ENCODE data around the gene TSPAN18.

Gene TSPAN18

DNA sequence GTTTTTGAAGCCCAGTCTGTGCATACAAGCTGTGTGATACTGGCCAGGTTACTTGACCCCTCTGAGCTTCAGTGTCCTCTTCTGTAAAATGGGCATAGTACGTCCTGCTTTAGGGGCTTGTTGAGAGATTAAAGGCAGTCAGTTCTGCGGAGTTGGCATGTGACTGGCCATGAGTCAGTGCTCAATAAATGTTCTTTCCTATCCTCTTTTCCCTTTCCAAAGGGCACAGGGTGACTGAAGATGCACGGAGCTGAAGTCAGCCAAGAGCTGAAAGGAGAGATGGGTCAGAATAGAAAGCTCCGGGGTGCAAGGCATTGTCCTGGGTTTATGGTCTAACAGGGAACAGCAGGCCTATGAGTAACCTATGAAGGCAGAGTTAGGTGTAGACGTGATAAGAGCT lies 175.0 kb downstream of the TSPAN18 start:
- H3K4me3 Mint-ChIP-seq, result no peak overlapping the region
- no peak overlapping the region for H3K27ac Mint-ChIP-seq
- DNase-seq (no peak), ATAC-seq (replicated peaks) (no peak)
- H3K4me1 Mint-ChIP-seq, result peaks cover 0 to 4% of the 10 kb centered on the region in 2 donors
- H3K9me3 Mint-ChIP-seq, result no peaks in the 10 kb centered on the region
- H3K36me3 Mint-ChIP-seq, result no peaks in the 10 kb centered on the region
- peaks cover 10 to 34% of the 10 kb centered on the region in 2 donors for H3K27me3 Mint-ChIP-seq

DNA sequence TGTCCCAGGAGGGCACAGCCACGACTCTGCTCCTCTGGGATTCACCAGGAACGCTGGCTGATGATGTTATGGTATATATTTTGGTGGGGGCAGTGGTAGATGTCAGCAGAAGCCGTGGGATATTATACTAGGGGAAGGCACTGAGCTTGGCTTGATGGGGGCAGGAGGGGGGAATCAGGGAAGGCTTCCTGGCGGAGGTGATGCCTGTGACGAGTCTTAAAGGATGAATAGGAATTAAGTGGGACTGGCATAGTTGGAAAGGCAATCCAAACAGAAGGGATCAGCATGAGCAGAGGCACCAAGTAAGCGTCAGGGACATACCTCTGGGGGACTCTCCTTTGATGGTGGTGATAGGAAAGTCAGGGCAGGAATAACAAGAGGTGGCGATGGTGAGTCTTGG lies 176.3 kb downstream of the TSPAN18 start:
- Mint-ChIP-seq H3K36me3 (no peaks in the 10 kb centered on the region), H3K4me3 (no peak overlapping the region), H3K27ac (no peak overlapping the region), H3K4me1 (peaks cover 0 to 4% of the 10 kb centered on the region in 2 donors), H3K27me3 (peaks cover 10 to 27% of the 10 kb centered on the region in 2 donors), H3K9me3 (no peaks in the 10 kb centered on the region)
- no peak for ATAC-seq (replicated peaks)
- DNase-seq, result no peak

DNA sequence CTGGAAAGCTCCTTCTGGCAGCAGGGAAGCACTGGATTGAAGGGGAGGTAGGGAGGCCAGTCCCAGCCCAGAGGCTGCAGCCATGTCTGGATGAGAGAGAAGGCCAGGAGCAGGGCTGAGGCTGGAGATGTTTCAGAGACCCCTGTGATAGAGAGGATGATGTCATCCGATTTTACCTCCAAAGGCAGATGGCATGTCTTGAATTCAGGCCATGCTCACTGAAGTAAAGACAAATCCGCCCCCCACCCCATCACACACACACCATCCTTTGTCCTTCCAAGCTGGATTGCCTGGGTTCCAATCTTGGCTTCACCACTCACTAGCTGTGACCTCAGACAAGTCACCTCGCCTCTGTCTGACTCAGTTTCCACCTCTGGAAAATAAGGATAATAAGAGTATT lies 176.8 kb downstream of the TSPAN18 start:
- H3K4me3 Mint-ChIP-seq, result no peak overlapping the region
- no peak overlapping the region for H3K27ac Mint-ChIP-seq

DNA sequence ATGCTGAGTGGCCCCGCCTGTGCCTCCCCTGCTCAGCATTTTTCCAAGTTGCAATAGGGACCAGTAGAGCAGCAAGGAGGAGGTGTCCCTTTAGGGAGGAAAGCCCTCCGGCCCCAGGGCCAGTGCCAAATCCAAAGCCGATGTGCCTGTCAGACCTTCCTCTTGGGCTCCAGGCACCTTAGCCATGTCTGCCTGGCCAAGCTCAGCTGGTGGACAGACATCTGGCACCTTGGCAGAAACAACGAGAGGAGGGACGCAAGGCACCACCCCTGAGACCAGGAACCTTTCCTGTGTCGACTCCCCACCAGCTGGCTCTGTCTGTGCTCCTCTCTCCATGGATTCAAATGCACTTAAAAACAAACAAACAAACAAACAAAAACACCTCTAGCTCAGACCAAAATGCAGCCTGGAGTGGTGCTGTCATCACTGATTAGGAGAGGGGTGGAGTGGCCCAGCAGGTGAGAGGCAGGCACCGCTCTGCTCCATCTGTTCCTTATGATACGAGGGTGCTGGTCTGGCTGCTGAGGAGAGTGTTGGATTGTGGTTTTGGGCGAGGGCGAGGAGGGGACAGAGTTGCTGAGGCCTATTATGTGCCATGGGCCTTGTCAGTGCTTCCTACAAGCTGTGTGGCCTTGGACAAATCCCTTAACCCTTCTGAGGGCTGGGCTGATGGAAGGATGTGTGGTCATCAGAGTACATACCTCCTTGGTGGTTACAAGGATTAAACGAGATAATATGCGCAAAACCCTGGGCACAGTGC lies 177.7 kb downstream of the TSPAN18 start:
- Mint-ChIP-seq H3K36me3 (no peaks in the 10 kb centered on the region), H3K4me1 (peaks cover 0 to 4% of the 10 kb centered on the region in 2 donors), H3K27me3 (peaks cover 10 to 35% of the 10 kb centered on the region in 2 donors), H3K9me3 (no peaks in the 10 kb centered on the region), H3K4me3 (no peak overlapping the region), H3K27ac (no peak overlapping the region)
- no peak for ATAC-seq (replicated peaks)
- no peak for DNase-seq

More for the DNA sequence above, 176.8 kb downstream of the TSPAN18 start:
- DNase-seq (no peak), ATAC-seq (replicated peaks) (no peak)
- H3K27me3 Mint-ChIP-seq, result peaks cover 10 to 30% of the 10 kb centered on the region in 2 donors
- H3K9me3 Mint-ChIP-seq, result no peaks in the 10 kb centered on the region
- peaks cover 0 to 4% of the 10 kb centered on the region in 2 donors for H3K4me1 Mint-ChIP-seq
- no peaks in the 10 kb centered on the region for H3K36me3 Mint-ChIP-seq

DNA sequence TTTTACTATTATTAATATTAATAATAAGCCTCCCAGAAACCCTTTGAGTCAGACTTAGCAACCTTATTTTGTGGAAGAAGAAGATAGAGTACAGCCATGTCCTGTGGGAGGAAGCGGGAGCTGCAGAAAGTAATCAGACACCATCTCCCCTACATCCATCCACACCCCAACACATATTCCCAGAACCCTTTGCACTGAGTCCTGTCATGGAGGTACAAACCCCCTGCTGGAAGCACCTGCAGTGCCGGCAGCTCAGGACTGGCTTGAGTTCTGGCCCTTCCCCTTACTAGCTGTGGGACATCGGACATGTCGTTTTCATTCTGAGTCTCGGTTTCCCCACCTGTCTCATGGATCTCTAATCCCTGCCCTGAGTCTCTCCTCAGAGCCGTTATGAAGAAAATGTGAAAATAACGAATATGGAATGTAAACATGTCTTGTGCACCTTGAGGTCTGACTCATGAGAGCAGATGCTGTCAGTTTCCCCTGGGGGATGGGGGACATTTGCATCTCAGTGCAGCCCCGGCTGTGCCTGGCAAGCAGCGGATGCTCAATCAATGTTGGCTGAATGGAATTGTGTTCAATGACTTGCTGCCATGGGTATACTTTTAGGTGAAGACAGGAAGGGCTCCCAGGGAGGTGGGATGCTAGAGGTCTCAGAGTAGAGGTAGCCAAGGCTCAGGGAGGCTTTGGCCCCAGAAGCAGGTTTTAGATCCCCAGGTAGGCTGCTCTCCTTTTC lies 178.5 kb downstream of the TSPAN18 start:
- peak in 1 of 2 donors; percentile 61 for ATAC-seq (replicated peaks)
- H3K36me3 Mint-ChIP-seq, result no peaks in the 10 kb centered on the region
- peaks cover 0 to 4% of the 10 kb centered on the region in 2 donors for H3K4me1 Mint-ChIP-seq
- H3K4me3 Mint-ChIP-seq, result no peak overlapping the region
- DNase-seq, result no peak
- H3K9me3 Mint-ChIP-seq, result no peaks in the 10 kb centered on the region
- no peak overlapping the region for H3K27ac Mint-ChIP-seq
- peaks cover 10 to 40% of the 10 kb centered on the region in 2 donors for H3K27me3 Mint-ChIP-seq

DNA sequence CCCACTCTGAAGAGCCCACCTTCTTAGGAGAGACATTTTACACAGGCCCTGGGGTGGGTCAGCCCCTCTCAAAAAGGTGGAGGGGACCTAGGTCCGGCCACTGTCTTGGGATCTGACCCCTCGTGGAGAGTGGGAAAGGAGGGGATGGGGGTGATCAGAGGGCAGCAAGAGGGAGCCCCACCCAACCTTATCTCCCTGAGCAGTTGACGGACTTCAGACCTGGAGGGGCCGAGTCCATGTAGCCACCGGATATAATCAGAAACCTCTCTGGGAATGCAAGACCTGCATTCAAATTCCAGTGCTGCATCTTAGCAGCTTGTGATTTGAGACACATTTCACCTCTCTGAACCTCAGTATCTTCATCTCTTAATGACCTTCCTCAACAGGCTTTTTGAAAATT lies 179.9 kb downstream of the TSPAN18 start:
- no peak for ATAC-seq (replicated peaks)
- peaks cover 8% of the 10 kb centered on the region in 2 donors for H3K4me1 Mint-ChIP-seq

DNA sequence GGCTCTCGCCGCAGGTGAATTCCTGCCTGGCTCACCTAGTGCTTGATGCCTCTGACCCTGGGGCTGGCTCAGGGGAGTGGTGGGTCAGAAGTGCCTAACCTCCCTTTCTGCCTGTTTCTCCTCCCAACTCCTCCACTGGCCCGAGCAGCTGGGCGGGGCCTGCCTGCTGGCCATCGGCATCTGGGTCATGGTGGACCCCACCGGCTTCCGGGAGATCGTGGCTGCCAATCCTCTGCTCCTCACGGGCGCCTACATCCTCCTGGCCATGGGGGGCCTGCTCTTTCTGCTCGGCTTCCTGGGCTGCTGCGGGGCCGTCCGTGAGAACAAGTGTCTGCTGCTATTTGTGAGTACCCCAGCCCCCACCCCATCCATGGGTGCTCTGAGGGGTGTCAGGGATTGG lies 182.8 kb downstream of the TSPAN18 start:
- H3K27ac Mint-ChIP-seq, result no peak overlapping the region
- DNase-seq, result no peak
- H3K9me3 Mint-ChIP-seq, result no peaks in the 10 kb centered on the region
- H3K27me3 Mint-ChIP-seq, result peaks cover 14 to 41% of the 10 kb centered on the region in 2 donors
- H3K4me1 Mint-ChIP-seq, result peaks cover 8% of the 10 kb centered on the region in 2 donors
- H3K36me3 Mint-ChIP-seq, result no peaks in the 10 kb centered on the region
- no peak overlapping the region for H3K4me3 Mint-ChIP-seq
- no peak for ATAC-seq (replicated peaks)

More for the DNA sequence above, 179.9 kb downstream of the TSPAN18 start:
- Mint-ChIP-seq H3K4me3 (no peak overlapping the region), H3K9me3 (no peaks in the 10 kb centered on the region), H3K27ac (no peak overlapping the region), H3K36me3 (no peaks in the 10 kb centered on the region), H3K27me3 (peaks cover 10 to 50% of the 10 kb centered on the region in 2 donors)
- DNase-seq, result no peak

DNA sequence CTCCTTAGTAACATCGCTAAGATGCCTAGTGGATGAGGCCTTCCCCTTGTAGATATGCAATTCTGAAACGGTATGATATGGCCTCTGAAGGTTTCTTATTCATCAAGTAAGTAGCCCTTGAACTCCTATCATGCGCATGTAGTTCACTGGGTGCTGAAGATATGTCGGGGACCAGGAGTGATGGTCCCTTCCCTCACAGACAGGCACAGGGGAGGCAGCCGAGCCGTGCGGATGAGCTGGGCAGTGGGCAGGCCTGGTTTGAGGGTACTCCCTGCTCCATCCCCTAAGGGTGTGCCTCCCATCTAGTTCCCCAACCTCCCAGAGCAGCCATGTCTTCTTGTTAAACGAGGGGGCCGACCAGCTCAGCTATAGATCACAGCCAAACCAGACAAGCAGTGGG lies 183.8 kb downstream of the TSPAN18 start:
- no peak overlapping the region for H3K27ac Mint-ChIP-seq
- no peak for DNase-seq
- H3K4me1 Mint-ChIP-seq, result peaks cover 8 to 15% of the 10 kb centered on the region in 2 donors
- no peak for ATAC-seq (replicated peaks)
- H3K27me3 Mint-ChIP-seq, result peaks cover 10 to 41% of the 10 kb centered on the region in 2 donors
- no peaks in the 10 kb centered on the region for H3K9me3 Mint-ChIP-seq
- H3K4me3 Mint-ChIP-seq, result no peak overlapping the region
- no peaks in the 10 kb centered on the region for H3K36me3 Mint-ChIP-seq

DNA sequence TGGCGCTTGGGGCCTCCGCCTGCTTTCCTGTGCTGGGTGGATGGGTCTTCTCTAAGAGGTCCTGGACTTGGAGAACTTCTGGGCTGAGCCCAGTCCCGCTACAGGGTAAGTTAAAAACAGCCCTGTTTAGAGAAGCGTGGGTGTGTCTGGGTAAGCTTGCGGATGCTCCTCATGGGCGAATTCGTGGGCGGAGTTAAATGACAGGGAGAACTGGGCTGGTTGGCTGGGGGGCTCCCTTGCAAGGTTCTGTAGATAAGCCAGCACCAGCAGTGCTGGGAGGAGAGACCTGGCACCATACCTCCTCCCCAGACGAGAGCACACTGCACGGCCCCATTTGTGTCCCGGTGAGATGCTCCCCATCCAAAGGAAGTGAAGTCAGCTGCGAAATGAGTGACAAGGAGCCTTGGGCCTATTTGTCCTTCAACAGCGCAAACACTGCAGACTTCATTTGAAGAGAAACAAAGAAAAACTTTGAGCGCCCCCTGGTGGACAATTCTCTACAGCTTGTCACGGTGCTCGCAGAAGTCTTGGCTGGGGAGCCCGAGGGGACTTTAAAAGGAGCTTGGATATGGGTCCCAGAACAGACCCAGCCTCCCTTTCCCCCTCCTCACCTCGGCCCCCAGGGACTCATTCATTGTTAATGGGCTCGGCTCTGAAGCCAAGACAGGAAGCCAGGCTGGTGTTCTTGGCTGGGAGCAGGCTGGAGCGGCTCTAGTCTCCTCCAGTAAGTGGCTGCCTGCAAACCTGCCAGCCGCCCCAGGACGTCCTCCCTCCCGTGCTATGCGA lies 184.5 kb downstream of the TSPAN18 start:
- Mint-ChIP-seq H3K4me3 (no peak overlapping the region), H3K4me1 (peaks cover 13 to 21% of the 10 kb centered on the region in 2 donors), H3K36me3 (no peaks in the 10 kb centered on the region), H3K27ac (no peak overlapping the region), H3K9me3 (no peaks in the 10 kb centered on the region), H3K27me3 (peaks cover 10 to 41% of the 10 kb centered on the region in 2 donors)
- peak; percentile 64 for DNase-seq
- peak; percentile 82 to 83 for ATAC-seq (replicated peaks)

DNA sequence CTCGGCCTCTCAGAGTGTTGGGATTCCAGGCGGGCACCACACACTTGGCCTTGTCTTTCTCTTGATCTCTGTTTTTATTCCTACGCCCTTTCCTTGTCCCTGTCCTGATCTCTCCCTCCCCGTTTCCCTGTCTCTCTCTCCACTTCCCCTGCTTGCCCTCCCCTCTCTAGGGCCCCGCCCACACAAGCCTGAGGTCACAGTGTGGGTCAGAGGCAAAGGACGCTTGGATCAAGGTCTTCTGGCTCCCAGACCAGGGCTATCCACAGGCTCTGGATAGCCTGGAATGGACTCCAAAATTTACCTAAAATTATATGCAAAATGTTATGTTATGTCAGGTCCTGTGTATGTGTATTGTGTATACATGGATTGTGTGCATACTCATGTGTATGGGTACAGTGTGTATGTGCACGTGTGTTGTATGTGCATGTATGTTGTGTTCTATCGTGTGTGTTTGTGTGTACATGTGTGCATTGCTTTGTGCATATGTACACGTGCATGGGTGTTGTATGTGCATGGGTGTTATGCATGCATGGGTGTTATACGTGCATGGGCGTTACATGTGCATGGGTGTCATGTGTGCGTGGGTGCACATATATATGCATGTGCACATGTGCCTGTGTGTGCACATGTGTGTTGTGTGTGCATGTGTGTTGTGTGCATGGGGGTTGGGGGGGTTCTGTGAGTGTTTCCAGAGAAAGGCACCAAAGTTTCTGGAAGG lies 185.7 kb downstream of the TSPAN18 start:
- Mint-ChIP-seq H3K36me3 (no peaks in the 10 kb centered on the region), H3K4me1 (peaks cover 19 to 33% of the 10 kb centered on the region in 2 donors), H3K27me3 (peaks cover 10 to 41% of the 10 kb centered on the region in 2 donors), H3K4me3 (peak overlapping the region in 1 of 2 donors; percentile 14), H3K27ac (no peak overlapping the region), H3K9me3 (no peaks in the 10 kb centered on the region)
- no peak for ATAC-seq (replicated peaks)
- no peak for DNase-seq

DNA sequence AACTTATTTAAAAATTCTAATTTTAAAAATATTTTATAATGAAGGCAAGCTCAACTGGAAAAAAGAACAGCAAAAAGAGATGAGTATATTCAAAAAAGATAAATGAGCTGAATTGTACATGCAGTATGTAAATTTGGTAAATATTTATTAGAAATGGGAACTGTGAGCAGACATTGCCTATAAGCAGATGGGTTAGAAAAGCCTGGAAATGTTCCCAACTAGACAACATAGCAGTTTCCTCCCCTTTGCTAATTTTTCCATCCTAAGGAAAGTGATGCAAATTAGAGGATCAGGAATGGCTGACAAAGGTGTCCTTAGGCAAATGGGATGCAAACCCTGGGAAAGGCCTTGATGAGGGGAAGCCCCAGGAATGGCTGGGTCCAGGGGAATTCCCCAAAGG lies 186.7 kb downstream of the TSPAN18 start:
- Mint-ChIP-seq H3K4me1 (peaks cover 19 to 35% of the 10 kb centered on the region in 2 donors), H3K27me3 (peaks cover 10 to 36% of the 10 kb centered on the region in 2 donors), H3K4me3 (no peak overlapping the region), H3K9me3 (no peaks in the 10 kb centered on the region), H3K27ac (no peak overlapping the region), H3K36me3 (no peaks in the 10 kb centered on the region)
- ATAC-seq (replicated peaks) (no peak), DNase-seq (no peak)

DNA sequence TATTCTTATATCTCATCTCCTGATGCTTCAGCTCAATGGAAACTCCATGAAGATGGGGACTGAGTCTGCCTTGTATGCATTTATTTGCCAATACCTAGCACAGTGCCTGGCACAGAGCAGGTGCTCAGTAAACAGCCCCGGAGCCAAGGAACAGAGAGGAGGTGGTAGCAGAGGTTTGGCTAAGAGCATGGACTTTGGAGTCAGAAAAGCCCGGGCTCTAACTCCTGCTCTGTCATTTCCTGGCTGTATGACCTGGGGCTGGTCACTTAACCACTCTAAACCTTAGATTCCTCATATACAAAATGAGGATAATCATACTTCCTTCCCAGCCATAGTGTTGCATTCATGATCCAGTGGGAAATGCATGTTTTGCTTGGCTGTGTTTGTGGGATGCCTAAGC lies 187.3 kb downstream of the TSPAN18 start:
- H3K9me3 Mint-ChIP-seq, result no peaks in the 10 kb centered on the region
- no peaks in the 10 kb centered on the region for H3K36me3 Mint-ChIP-seq
- H3K27me3 Mint-ChIP-seq, result peaks cover 10 to 34% of the 10 kb centered on the region in 2 donors
- peaks cover 19 to 35% of the 10 kb centered on the region in 2 donors for H3K4me1 Mint-ChIP-seq
- DNase-seq (no peak), ATAC-seq (replicated peaks) (no peak)
- no peak overlapping the region for H3K27ac Mint-ChIP-seq
- H3K4me3 Mint-ChIP-seq, result no peak overlapping the region

DNA sequence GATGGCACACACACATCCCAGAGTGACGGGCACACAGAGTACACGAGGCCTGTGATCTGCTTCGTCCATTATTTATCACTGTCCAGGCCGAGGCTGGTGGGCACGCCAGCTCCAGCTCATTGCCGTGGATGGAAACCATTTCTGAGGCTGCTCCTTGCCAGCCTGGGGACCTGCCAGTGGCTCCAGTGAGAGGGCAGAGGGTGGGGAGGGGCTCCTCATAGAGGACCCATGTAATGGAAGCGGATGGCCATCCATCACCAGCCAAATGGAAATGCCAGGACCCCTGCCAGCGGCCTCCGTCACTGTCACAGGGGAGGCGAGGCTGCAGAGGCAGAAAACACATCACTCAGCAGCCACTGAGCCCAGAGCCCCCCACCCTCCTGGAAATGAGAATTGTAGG lies 188.2 kb downstream of the TSPAN18 start:
- no peak overlapping the region for H3K4me3 Mint-ChIP-seq
- no peaks in the 10 kb centered on the region for H3K9me3 Mint-ChIP-seq
- no peak for DNase-seq
- peaks cover 19 to 35% of the 10 kb centered on the region in 2 donors for H3K4me1 Mint-ChIP-seq
- H3K27me3 Mint-ChIP-seq, result peaks cover 10 to 26% of the 10 kb centered on the region in 2 donors
- H3K27ac Mint-ChIP-seq, result no peak overlapping the region
- no peaks in the 10 kb centered on the region for H3K36me3 Mint-ChIP-seq
- ATAC-seq (replicated peaks), result no peak

DNA sequence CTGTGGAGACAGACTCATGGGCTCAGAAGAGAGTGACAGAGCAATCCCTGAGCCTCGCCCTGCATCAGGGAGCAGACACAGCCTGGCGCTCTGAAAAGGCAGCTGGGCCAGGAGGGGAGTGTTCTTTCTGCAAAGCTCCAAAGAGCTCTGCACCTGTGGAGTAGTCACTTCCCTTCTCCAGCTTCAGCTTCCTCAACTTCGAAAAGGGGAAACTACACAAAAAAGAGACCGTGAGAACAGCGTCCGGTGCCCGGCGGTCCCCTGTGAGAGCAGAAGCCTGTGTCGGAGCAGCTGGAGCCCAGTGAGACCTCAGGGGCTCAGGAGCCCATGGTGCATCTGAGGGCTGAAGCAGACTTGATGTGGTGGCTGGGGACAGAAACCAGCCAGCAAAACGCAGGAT lies 188.9 kb downstream of the TSPAN18 start:
- H3K9me3 Mint-ChIP-seq, result no peaks in the 10 kb centered on the region
- peak overlapping the region; percentile 43 to 48 for H3K4me3 Mint-ChIP-seq
- DNase-seq (peak; percentile 31), ATAC-seq (replicated peaks) (peak; percentile 60 to 71)
- peaks cover 10 to 28% of the 10 kb centered on the region in 2 donors for H3K27me3 Mint-ChIP-seq
- H3K27ac Mint-ChIP-seq, result no peak overlapping the region
- peaks cover 19 to 35% of the 10 kb centered on the region in 2 donors for H3K4me1 Mint-ChIP-seq
- no peaks in the 10 kb centered on the region for H3K36me3 Mint-ChIP-seq
